Subcutaneous adipose tissue (tissue), 4 donors: ENCODE results near the gene CC2D1A. TPM values are rescaled to one million over a fixed set of nuclear protein-coding genes. Genes with fewer than 3 reads are reported as not detected.

Experiments
- CTCF ChIP-seq: fragments of 450-650 bp; IDR thresholded peaks from one replicate; pipeline ENCODE4 v1.5.1; 2016; ENCODE audit warnings: low read depth, mild to moderate bottlenecking, control low read depth, antibody characterized with exemption, moderate library complexity
- total RNA-seq, 4 donors: library from RNA; depleted of rRNA; stranded (reverse); fragments of >200 nt; gene quantifications; one replicate each; pipeline ENCODE4 v1.1.0, GENCODE V29; 2016

The CC2D1A gene
- total RNA-seq, 4 donors from 2014 or later, result 15.2 to 36.2 (median 16.5) TPM

- TF ChIP-seq CTCF, result no peak
These were observed 35.1 kb upstream of the CC2D1A start for GRCh38 chr19:13870873-13871272.

- no peak for TF ChIP-seq CTCF
These were observed 33.7 kb upstream of the CC2D1A start for GRCh38 chr19:13872339-13872694.

DNA sequence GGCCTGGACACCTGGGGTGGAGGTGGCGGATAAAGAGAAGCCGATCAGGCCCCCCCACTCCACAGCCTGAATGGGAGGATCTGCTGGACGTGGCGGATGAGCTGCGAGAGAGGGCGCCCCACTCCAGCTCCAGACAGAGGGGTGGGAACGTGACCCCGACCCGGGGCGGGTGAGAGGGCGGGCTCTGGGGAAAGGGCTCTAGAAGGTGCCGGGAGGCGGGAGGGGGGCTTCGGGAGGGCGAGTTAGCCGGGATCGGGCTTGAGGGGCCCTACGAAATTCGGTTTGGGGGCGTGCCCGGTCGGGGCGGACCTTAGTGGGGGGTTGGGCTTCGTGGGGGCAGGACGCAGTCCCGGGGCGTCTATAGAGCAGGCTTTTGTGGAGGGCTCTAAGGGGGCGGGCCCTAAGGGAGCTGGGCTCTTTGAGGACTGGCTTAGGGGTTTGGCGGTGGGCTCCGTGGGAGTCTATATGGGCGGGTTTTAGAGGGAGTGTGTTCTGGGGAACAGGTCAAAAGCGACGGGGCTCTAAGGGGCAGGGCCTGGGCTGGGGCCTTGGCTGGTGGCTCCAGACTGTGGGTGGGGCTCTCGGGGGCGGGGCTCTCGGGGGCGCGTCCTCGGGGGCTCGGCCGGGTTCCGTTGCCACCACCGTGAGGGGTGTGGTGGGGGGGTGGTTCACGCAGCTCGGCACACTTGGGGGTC is 33.2 kb upstream of the CC2D1A start:
- no peak for TF ChIP-seq CTCF

GRCh38 chr19:13873834-13874515 is 32.0 kb upstream of the CC2D1A start:
- no peak for TF ChIP-seq CTCF

DNA sequence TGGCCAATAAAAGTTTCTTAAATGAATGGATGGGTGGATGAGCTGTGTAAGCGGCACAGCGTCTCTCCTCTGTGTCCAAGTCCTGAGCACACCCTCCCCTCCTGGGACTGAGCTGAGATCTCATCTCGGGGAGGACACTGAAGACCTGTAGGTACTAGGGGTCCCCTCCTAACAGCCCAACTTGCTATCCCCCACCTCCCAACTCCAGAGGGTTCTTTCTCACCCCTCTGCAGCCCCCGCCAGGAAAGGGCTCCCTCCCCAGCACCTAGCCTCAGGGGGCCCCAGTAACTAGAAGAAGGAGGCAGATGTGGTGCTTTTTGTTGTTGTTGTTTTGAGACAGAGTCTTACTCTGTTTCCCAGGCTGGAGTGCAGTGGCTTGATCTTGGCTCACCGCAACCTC is 30.2 kb upstream of the CC2D1A start:
- no peak for TF ChIP-seq CTCF

DNA sequence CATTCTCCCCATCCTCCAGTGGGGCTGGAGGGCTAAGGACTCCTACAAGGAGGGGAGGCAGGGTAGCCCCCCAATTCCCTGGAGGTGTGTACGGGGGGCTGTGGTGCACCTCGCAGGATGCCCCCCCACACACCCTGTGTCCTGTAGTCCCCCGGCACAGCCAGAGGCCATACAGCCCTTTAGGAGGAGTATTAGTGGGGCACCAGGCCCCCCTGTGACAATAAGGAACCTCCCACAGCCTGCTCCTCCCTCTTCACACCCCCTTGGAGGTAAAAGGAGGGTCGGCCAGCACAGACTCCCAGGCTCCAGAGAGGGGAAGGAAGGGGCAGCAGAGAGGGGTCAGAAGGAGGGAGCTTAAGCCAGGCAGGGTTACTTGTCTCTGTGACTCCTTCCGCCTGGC is 29.2 kb upstream of the CC2D1A start, which contains the start of gene NANOS3:
NANOS3 (plus strand) TSS at position 301 of the 400 bp plus-strand sequence. CDS start 115 bp downstream, outside the sequence.
- no peak for TF ChIP-seq CTCF

- no peak for TF ChIP-seq CTCF
These were observed 28.7 kb upstream of the CC2D1A start for GRCh38 chr19:13877303-13877702.
